Subcutaneous adipose tissue (tissue), 4 donors: Measurements from ENCODE around the gene CLEC7A. TPM values are rescaled to one million over a fixed set of nuclear protein-coding genes. Genes with fewer than 3 reads are reported as not detected.

Experiments
- CTCF ChIP-seq: fragments of 450-650 bp; IDR thresholded peaks from one replicate; pipeline ENCODE4 v1.5.1; 2016; ENCODE audit warnings: low read depth, mild to moderate bottlenecking, control low read depth, antibody characterized with exemption, moderate library complexity
- total RNA-seq, 4 donors: library from RNA; depleted of rRNA; stranded (reverse); fragments of >200 nt; gene quantifications; one replicate each; pipeline ENCODE4 v1.1.0, GENCODE V29; 2016

CLEC7A gene
- total RNA-seq, 4 donors from 2014 or later, result 14.7 to 87.5 (median 23.0) TPM

DNA sequence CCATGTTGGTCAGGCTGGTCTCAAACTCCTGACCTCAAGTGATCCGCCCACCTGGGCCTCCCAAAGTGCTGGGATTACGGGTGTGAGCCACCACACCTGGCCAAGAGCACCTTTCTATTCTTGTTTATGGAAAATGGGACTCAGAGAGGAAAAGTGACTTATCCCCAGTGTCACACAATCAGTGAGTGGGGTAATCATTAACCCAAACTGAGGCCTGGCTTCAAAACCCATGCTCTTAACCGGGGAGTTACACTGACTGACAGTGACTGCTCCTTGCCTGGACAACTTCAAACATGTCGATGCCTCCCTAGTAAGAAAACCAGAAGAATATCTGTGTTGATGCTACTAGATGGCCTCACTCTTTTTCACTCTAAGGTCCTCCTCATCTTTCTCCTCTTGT is 7.3 kb downstream of the CLEC7A start:
- TF ChIP-seq CTCF, result no peak

- no peak for TF ChIP-seq CTCF
These were observed 8.7 kb downstream of the CLEC7A start for GRCh38 chr12:10121278-10121677.

DNA sequence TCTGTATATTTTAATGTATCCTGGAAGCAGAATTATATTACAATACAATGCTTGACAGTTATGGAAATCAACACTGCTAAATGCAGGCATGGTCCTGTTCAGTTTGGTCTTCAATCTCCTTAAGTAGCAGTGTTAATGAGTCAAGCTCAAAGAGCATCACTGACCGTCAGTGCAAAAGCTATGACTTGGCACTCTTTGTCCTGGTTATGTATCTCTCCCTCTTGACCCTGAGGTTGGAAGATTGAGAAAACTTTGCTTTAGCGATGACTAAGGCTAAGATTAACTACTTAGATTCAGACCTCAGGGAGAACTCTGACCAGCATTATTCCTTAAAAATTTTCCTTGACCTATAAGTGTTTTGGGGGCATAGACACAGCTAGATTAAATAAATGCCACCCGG is 10.9 kb downstream of the CLEC7A start:
- no peak for TF ChIP-seq CTCF

GRCh38 chr12:10115890-10116289 is 14.1 kb downstream of the CLEC7A start:
- TF ChIP-seq CTCF, result no peak

DNA sequence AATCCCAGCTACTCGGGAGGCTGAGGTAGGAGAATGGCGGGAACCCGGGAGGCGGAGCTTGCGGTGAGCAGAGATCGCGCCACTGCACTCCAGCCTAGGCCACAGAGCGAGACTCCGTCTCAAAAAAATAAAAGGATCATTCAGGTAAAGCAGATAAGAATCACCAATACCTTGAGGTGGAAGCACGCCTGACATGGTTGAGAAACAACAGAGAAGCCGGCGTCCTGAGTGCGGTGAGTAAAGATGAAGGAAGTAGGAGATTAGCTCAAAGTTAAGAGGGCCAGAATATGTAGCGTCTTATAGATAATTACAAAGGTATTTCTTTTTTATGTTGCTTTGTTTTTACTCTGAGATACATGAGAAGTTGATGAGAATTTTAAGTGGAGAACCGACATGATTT is 14.7 kb downstream of the CLEC7A start:
- no peak for TF ChIP-seq CTCF

GRCh38 chr12:10113920-10114319 is 16.1 kb downstream of the CLEC7A start:
- no peak for TF ChIP-seq CTCF

DNA sequence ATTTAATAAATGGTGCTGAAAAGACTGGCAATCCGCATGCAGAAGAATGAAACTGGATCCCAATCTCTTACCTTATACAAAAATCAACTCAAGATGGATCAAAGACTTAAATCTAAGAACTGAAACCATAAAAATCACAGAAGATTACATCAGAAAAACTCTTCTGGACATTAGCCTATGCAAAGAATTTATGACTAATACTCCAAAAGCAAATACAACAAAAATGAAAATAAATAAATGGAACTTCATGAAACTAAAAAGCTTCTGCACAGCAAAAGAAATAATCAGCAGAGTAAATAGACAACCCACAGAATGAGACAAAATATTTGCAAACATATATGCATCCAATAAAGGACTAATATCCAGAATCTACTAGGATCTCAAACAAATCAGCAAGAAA is 16.9 kb downstream of the CLEC7A start:
- TF ChIP-seq CTCF, result no peak
